H1 (cell line): ENCODE data around the gene EGFLAM. TPM values are rescaled to one million over a fixed set of nuclear protein-coding genes. Genes with fewer than 3 reads are reported as not detected.

Experiments used
- CTCF ChIA-PET: fragments of 300-600 bp; sonication (Branson Sonifier 250); formaldehyde crosslinking; loops from one replicate; lab custom pipeline; 2021; ENCODE audit not compliant: partially characterized antibody; lab: Charles Lee
- POLR2A ChIA-PET: fragments of 300-600 bp; sonication (Branson Sonifier 250); formaldehyde crosslinking; loops from one replicate; lab custom pipeline; 2021; ENCODE audit warnings: inconsistent platforms; ENCODE audit not compliant: partially characterized antibody; lab: Charles Lee
- DNase-seq, 2 experiments: peaks; one replicate each; pipeline versions ENCODE4 v3.0.0 to v3.0.0-alpha.2; 2010 to 2022; ENCODE audit warnings: low spot score in 2 of 2, low read depth in 1 of 2, mixed read lengths in 1 of 2
- FAIRE-seq: peaks from 2 replicates; lab custom pipeline; 2011; peaks lifted over from hg19 to GRCh38; lab: Jason Lieb, UNC
- H2AFZ ChIP-seq: 2 replicates; pipeline ENCODE4 v1.8.1; 2012; ENCODE audit warnings: low read length, inconsistent platforms
- H2AK5ac ChIP-seq: 2 replicates; pipeline ENCODE4 v1.6.1; 2013; ENCODE audit warnings: low read depth, low read length
- H2BK120ac ChIP-seq: replicated peaks from 2 replicates; pipeline ENCODE3; 2013; ENCODE audit warnings: low read depth, low read length, inconsistent platforms
- H2BK12ac ChIP-seq: 2 replicates; pipeline ENCODE4 v1.6.1; 2013; ENCODE audit warnings: low read depth, low read length
- H2BK15ac ChIP-seq: 2 replicates; pipeline ENCODE4 v1.6.1; 2013; ENCODE audit warnings: low read length
- H2BK20ac ChIP-seq: 2 replicates; pipeline ENCODE4 v1.6.1; 2013; ENCODE audit warnings: low read length
- H2BK5ac ChIP-seq: 2 replicates; pipeline ENCODE4 v1.6.1; 2013; ENCODE audit warnings: low read depth, low read length
- H3K14ac ChIP-seq: 2 replicates; pipeline ENCODE4 v1.6.1; 2013; ENCODE audit warnings: inconsistent platforms; ENCODE audit not compliant: insufficient read length
- H3K18ac ChIP-seq: 2 replicates; pipeline ENCODE4 v1.6.1; 2013; ENCODE audit warnings: low read length; ENCODE audit errors: extremely low read depth
- H3K23ac ChIP-seq: 2 replicates; pipeline ENCODE4 v1.6.1; 2013; ENCODE audit warnings: inconsistent platforms; ENCODE audit not compliant: insufficient read length
- H3K23me2 ChIP-seq: 2 replicates; pipeline ENCODE4 v1.6.1; 2013; ENCODE audit warnings: low read depth, low read length
- H3K27ac ChIP-seq: 2 replicates; pipeline ENCODE4 v1.6.1; 2011; ENCODE audit warnings: low read depth, low read length, inconsistent platforms
- H3K27me3 ChIP-seq, 4 experiments: replicated peaks in 1 of 4; 1 replicate in 1 of 4; 2 replicates in 3 of 4; pipeline versions ENCODE4 v1.6.1 to v1.8.1; 2011 to 2013; ENCODE audit warnings: low read length in 3 of 4, mild to moderate bottlenecking in 3 of 4, inconsistent platforms in 2 of 4, mixed read lengths in 2 of 4, moderate library complexity in 1 of 4; ENCODE audit not compliant: control insufficient read depth in 3 of 4, insufficient read depth in 3 of 4; ENCODE audit errors: extremely low read depth in 1 of 4
- H3K36me3 ChIP-seq, 4 experiments: 2 replicates each; pipeline versions ENCODE4 v1.6.1 to v1.8.1; 2011 to 2013; ENCODE audit warnings: mild to moderate bottlenecking in 4 of 4, low read length in 3 of 4, moderate library complexity in 2 of 4, control low read depth in 1 of 4, inconsistent platforms in 1 of 4; ENCODE audit not compliant: insufficient read depth in 4 of 4, control insufficient read depth in 2 of 4
- H3K4ac ChIP-seq: replicated peaks from 2 replicates; pipeline ENCODE3; 2013; ENCODE audit warnings: low read length, low read depth, mixed read lengths, inconsistent platforms; ENCODE audit not compliant: insufficient read length
- H3K4me1 ChIP-seq, 4 experiments: replicated peaks in 1 of 4; 1 replicate in 1 of 4; 2 replicates in 3 of 4; pipeline versions ENCODE4 v1.6.1 to v1.8.1; 2011 to 2013; ENCODE audit warnings: low read length in 3 of 4, inconsistent platforms in 2 of 4, mixed read lengths in 1 of 4; ENCODE audit not compliant: insufficient read depth in 4 of 4, control insufficient read depth in 3 of 4
- H3K4me2 ChIP-seq, 2 experiments: 2 replicates each; pipeline versions ENCODE4 v1.6.1 to v1.8.1; 2011 to 2013; ENCODE audit warnings: low read depth in 2 of 2, low read length in 2 of 2, control low read depth in 1 of 2, inconsistent platforms in 1 of 2, mild to moderate bottlenecking in 1 of 2; ENCODE audit not compliant: insufficient read depth in 1 of 2
- H3K4me3 ChIP-seq, 4 experiments: fragments of 200-600, 300-600 bp in 1 of 4; sonication (generic), shearing (Covaris generic), sonication (Bioruptor Twin) in 1 of 4; 2 replicates each; pipeline versions ENCODE4 v1.5.1 to v1.8.1; 2011 to 2016; ENCODE audit warnings: low read length in 4 of 4, low read depth in 3 of 4, control low read depth in 2 of 4, inconsistent platforms in 2 of 4, mild to moderate bottlenecking in 2 of 4, mixed read lengths in 1 of 4, moderate library complexity in 1 of 4; ENCODE audit not compliant: insufficient read depth in 2 of 4; ENCODE audit errors: extremely low read depth in 1 of 4
- H3K56ac ChIP-seq: replicated peaks from 2 replicates; pipeline ENCODE3; 2013; ENCODE audit warnings: low read depth, mild to moderate bottlenecking, mixed read lengths, low read length, inconsistent platforms; ENCODE audit not compliant: insufficient read length
- H3K79me1 ChIP-seq: 2 replicates; pipeline ENCODE4 v1.6.1; 2013; ENCODE audit warnings: low read depth, low read length, control low read depth
- H3K79me2 ChIP-seq, 2 experiments: 2 replicates each; pipeline versions ENCODE4 v1.6.1 to v1.8.1; 2012 to 2013; ENCODE audit warnings: low read length in 2 of 2, mild to moderate bottlenecking in 2 of 2, inconsistent platforms in 1 of 2; ENCODE audit not compliant: insufficient read depth in 2 of 2, control insufficient read depth in 1 of 2
- H3K9ac ChIP-seq, 4 experiments: replicated peaks in 1 of 4; 1 replicate in 1 of 4; 2 replicates in 3 of 4; pipeline versions ENCODE4 v1.6.1 to v1.8.1; 2011 to 2013; ENCODE audit warnings: low read depth in 3 of 4, low read length in 3 of 4, control low read depth in 2 of 4, mild to moderate bottlenecking in 2 of 4, moderate library complexity in 2 of 4, inconsistent platforms in 1 of 4; ENCODE audit errors: extremely low read depth in 1 of 4
- H3K9me3 ChIP-seq, 2 experiments: 2 replicates each; pipeline versions ENCODE4 v1.6.1 to v1.8.1; 2012 to 2013; ENCODE audit warnings: mild to moderate bottlenecking in 2 of 2, moderate library complexity in 2 of 2, control low read depth in 1 of 2, inconsistent platforms in 1 of 2, low read depth in 1 of 2, low read length in 1 of 2, mixed read lengths in 1 of 2; ENCODE audit not compliant: insufficient read depth in 2 of 2
- H4K20me1 ChIP-seq, 2 experiments: replicated peaks in 1 of 2; 2 replicates each; pipeline versions ENCODE3 to v1.8.1; 2011 to 2013; ENCODE audit warnings: inconsistent platforms in 2 of 2, low read length in 2 of 2, mild to moderate bottlenecking in 1 of 2; ENCODE audit not compliant: insufficient read depth in 2 of 2, control insufficient read depth in 1 of 2
- H4K5ac ChIP-seq: 2 replicates; pipeline ENCODE4 v1.6.1; 2013; ENCODE audit warnings: low read length, low read depth, mixed read lengths, inconsistent platforms; ENCODE audit not compliant: insufficient read length
- H4K8ac ChIP-seq: 2 replicates; pipeline ENCODE4 v1.8.0; 2013; ENCODE audit warnings: mild to moderate bottlenecking, moderate library complexity, low read length, inconsistent platforms; ENCODE audit not compliant: insufficient read depth; ENCODE audit errors: extremely low read depth
- H4K91ac ChIP-seq: replicated peaks from 2 replicates; pipeline ENCODE3; 2013; ENCODE audit warnings: low read length, mixed read lengths, inconsistent platforms; ENCODE audit not compliant: insufficient read length
- BCL11A ChIP-seq, 2 experiments: IDR thresholded peaks; one replicate each; pipeline ENCODE4 v1.6.1; 2011; ENCODE audit warnings: low read depth in 2 of 2, low read length in 2 of 2, mild to moderate bottlenecking in 2 of 2
- MAFK ChIP-seq: IDR thresholded peaks from 2 replicates; pipeline ENCODE4 v1.6.1; 2012; ENCODE audit warnings: low read depth, mild to moderate bottlenecking, improper control_type of control experiment, low read length
- POLR2AphosphoS5 ChIP-seq: IDR thresholded peaks from 2 replicates; pipeline ENCODE4 v1.6.1; 2011; ENCODE audit warnings: low read depth, low read length
- WGBS, 2 experiments: shearing (Covaris generic) in 1 of 2; methylation state at CpG; one replicate each; pipeline versions ENCODE4 v1.1.6 to v1.1.7; 2013 to 2015; ENCODE audit warnings: low lambda C conversion rate in 2 of 2, mixed read lengths in 2 of 2, inconsistent platforms in 1 of 2, low coverage in 1 of 2, missing lambda C conversion rate in 1 of 2; ENCODE audit not compliant: insufficient replicate concordance in 2 of 2, insufficient coverage in 1 of 2, insufficient read length in 1 of 2; ENCODE audit errors: extremely low coverage in 1 of 2, missing lambda C conversion rate in 1 of 2; 5-methylcytosine and 5-hydroxymethylcytosine counted together
- polyA plus RNA-seq, 7 experiments: library from polyadenylated mRNA; depleted of rRNA in 3 of 7; stranded (reverse) in 5 of 7; unstranded in 2 of 7; fragments of >200 nt in 5 of 7; fragments of 200-250 nt in 2 of 7; gene quantifications; 1 replicate in 5 of 7; 2 replicates in 1 of 7; 4 replicates in 1 of 7; pipeline versions ENCODE4 v1.2.1 to v1.2.3, GENCODE V29; 2011 to 2013; ENCODE audit warnings: missing spikeins in 2 of 7, mixed read lengths in 2 of 7
- total RNA-seq: library from RNA; stranded (reverse); fragmentation: NEBNext Ultra II Directional; extraction: Animal tissue kit (Norgen Biotek cat#: 25700); gene quantifications from 2 replicates; pipeline ENCODE4 v1.2.1, GENCODE V29; 2021

The EGFLAM gene
- total and polyA plus RNA-seq, 2 of the 8 experiments (the other 6 are each of a cell fraction or from before 2014, with no cell fraction given), result 0.20 to 0.24 TPM

GRCh38 chr5:38341056-38341455 is 82.7 kb downstream of the EGFLAM start:
- CTCF ChIA-PET, result interaction anchor here (0.7 to 1.8 kb wide), 2 partner anchors 76 to 100 kb away, joined by 3 to 6 read pairs; no protein-coding TSS in a partner anchor
- no peak for TF ChIP-seq BCL11A (IDR thresholded peaks at IDR 0.05; ENCODE audit: low read depth in 2 of 2, low read length in 2 of 2)
- no peak for TF ChIP-seq POLR2AphosphoS5
- TF ChIP-seq MAFK, result no peak

More at GRCh38 chr5:38341056-38341455, 82.7 kb downstream of the EGFLAM start:
- Histone ChIP-seq H4K20me1 (no peaks in the 10 kb centered on the region), H2BK120ac (no peak overlapping the region), H3K14ac (no peak overlapping the region), H3K4me1 (no peaks in the 10 kb centered on the region), H3K4me3 (no peak overlapping the region), H2AK5ac (no peak overlapping the region), H3K18ac (no peak overlapping the region), H3K9ac (no peak overlapping the region), H3K79me1 (no peaks in the 10 kb centered on the region), H4K5ac (no peak overlapping the region), H2BK15ac (no peak overlapping the region), H4K8ac (no peak overlapping the region), H2BK12ac (no peak overlapping the region), H3K4ac (no peak overlapping the region), H3K23ac (no peak overlapping the region), H4K91ac (no peak overlapping the region), H2BK5ac (no peak overlapping the region), H2BK20ac (no peak overlapping the region), H3K9me3 (no peaks in the 10 kb centered on the region), H3K23me2 (no peaks in the 10 kb centered on the region; the same call in 1 of the 2 replicates), H3K27ac (no peak overlapping the region), H3K27me3 (peaks cover 0 to 1% (median 0%) of the 10 kb centered on the region in 4 experiments; a peak in 1 of 7 replicates), H2AFZ (no peak overlapping the region), H3K56ac (no peak overlapping the region), H3K36me3 (no peaks in the 10 kb centered on the region), H3K79me2 (no peaks in the 10 kb centered on the region), H3K4me2 (no peak overlapping the region)
- FAIRE-seq, result no peak
- DNase-seq, result no peak
- POLR2A ChIA-PET, result interaction anchor here (0.6 kb wide), 1 partner anchor 32 kb away, joined by 3 read pairs; no protein-coding TSS in a partner anchor
- 94% methylated on average over 5 of the region's 5 CpGs; no CpG with 5 or more reads in 1 of the 2 experiments for WGBS, 2 experiments
